Panc1 (cell line): ENCODE measurements around the gene LMAN1L. TPM values are rescaled to one million over a fixed set of nuclear protein-coding genes. Genes with fewer than 3 reads are reported as not detected.

ENCODE experiments used
- ATAC-seq: fragments of 200-7000 bp; cut with Tn5 transposase; 2 replicates; pipeline ENCODE4 v1.9.1; 2020; ENCODE audit warnings: mild to moderate bottlenecking, moderate library complexity
- BruUV-seq: library from RNA; stranded (reverse); fragments of 400-500 nt; replicated peaks from 2 replicates; lab custom pipeline; 2021; lab: Mats Ljungman, UMichigan
- CTCF ChIA-PET: fragments of 300-600 bp; sonication (Branson Sonifier 250); formaldehyde crosslinking; loops from one replicate; lab custom pipeline; 2022; ENCODE audit warnings: antibody characterized with exemption; lab: Charles Lee
- POLR2A ChIA-PET: fragments of 300-600 bp; sonication (Branson Sonifier 250); formaldehyde crosslinking; loops from one replicate; lab custom pipeline; 2022; ENCODE audit warnings: antibody characterized with exemption; lab: Charles Lee
- DNase-seq: peaks from one replicate; pipeline ENCODE4 v3.0.0-alpha.2; 2010; ENCODE audit warnings: low read depth, low spot score
- H3K27ac ChIP-seq: 2 replicates; pipeline ENCODE4 v1.5.1; 2011; ENCODE audit warnings: mild to moderate bottlenecking, low read length, inconsistent platforms
- H3K27me3 ChIP-seq: fragments of 200-500 bp; sonication (Bioruptor generic); 2 replicates; pipeline ENCODE4 v1.6.0; 2014; ENCODE audit warnings: low read length, inconsistent platforms; ENCODE audit not compliant: control insufficient read depth, insufficient read depth
- H3K36me3 ChIP-seq: fragments of 200-500 bp; sonication (Bioruptor generic); 2 replicates; pipeline ENCODE4 v1.5.1; 2014; ENCODE audit warnings: inconsistent platforms, mild to moderate bottlenecking, low read length, moderate library complexity; ENCODE audit not compliant: control insufficient read depth, insufficient read depth
- H3K4me1 ChIP-seq: 2 replicates; pipeline ENCODE4 v1.5.1; 2011; ENCODE audit warnings: inconsistent platforms, mild to moderate bottlenecking, low read length, moderate library complexity; ENCODE audit not compliant: control insufficient read depth, insufficient read depth
- H3K4me3 ChIP-seq, 2 experiments: 2 replicates each; pipeline ENCODE4 v1.5.1; 2011 to 2012; ENCODE audit warnings: low read depth in 2 of 2, low read length in 2 of 2, mild to moderate bottlenecking in 2 of 2, inconsistent platforms in 1 of 2, moderate library complexity in 1 of 2
- H3K9me3 ChIP-seq: fragments of 200-500 bp; sonication (Bioruptor generic); 2 replicates; pipeline ENCODE4 v1.5.1; 2014; ENCODE audit warnings: low read depth, mild to moderate bottlenecking, inconsistent platforms, low read length, moderate library complexity; ENCODE audit not compliant: control insufficient read depth, insufficient read depth
- POLR2AphosphoS5 ChIP-seq: IDR thresholded peaks from 2 replicates; pipeline ENCODE4 v1.6.1; 2012; ENCODE audit warnings: mild to moderate bottlenecking, low read depth, low read length, moderate library complexity
- SIN3A ChIP-seq: IDR thresholded peaks from 2 replicates; pipeline ENCODE4 v1.6.1; 2012; ENCODE audit warnings: low read depth, mild to moderate bottlenecking, low read length, moderate library complexity, borderline replicate concordance; ENCODE audit not compliant: insufficient read depth
- TCF7L2 ChIP-seq: IDR thresholded peaks from 2 replicates; pipeline ENCODE4 v1.6.1; 2011; ENCODE audit warnings: mild to moderate bottlenecking, low read depth, low read length, inconsistent platforms
- in situ Hi-C: cut with HindIII; loops from 2 replicates; pipeline ENCODE4 v1.10.0; 2016; ENCODE audit warnings: low sequenced_read_pairs, low pct_unique_long_range_greater_than_20kb
- intact Hi-C: fragments of 100-400 bp; cut with micrococcal nuclease; formaldehyde crosslinking; loops from one replicate; pipeline ENCODE4 v1.10.0; 2022; ENCODE audit not compliant: unreplicated experiment
- total RNA-seq: library from RNA; stranded (reverse); gene quantifications from one replicate; pipeline ENCODE4 v1.2.1, GENCODE V29; 2021; ENCODE audit not compliant: unreplicated experiment
- TF ChIP-seq, protein P1 (sequence below): fragments of 450-650 bp; IDR thresholded peaks from 2 replicates; pipeline ENCODE4 v1.5.1; 2017; ENCODE audit warnings: mild to moderate bottlenecking
- TF ChIP-seq, protein P2 (sequence below), 2 experiments: IDR thresholded peaks; 2 replicates each; pipeline ENCODE4 v1.6.1; 2011 to 2012; ENCODE audit warnings: low read depth in 2 of 2, control low read depth in 1 of 2, low read length in 1 of 2, mild to moderate bottlenecking in 1 of 2, moderate library complexity in 1 of 2; ENCODE audit not compliant: insufficient read depth in 1 of 2

The LMAN1L gene
- total RNA-seq, 1 experiment from 2014 or later = not detected

DNA sequence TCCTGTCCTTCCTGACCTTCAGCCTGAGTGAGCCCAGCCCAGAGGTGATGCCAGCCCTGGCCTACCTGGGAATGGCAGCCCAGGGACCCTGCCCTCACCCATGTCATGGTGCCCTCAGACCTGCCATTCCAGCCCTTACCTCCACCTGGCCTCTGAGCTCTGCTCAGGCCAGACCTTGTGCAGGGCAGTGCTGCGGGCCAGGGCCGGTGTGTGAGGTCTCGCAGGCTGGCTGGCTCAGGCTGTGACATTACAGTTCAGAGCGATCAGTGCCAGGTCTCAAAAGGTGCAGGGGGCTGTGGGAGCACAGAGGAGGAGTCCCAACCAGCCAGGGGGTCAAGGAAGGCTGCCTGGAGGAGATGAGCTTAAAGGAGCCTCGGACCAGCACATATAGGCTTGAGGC lies 7.4 kb downstream of the LMAN1L start:
- intact Hi-C loops (no loop called here), in situ Hi-C loops (no loop called here)
- H3K4me1 ChIP-seq = peaks cover 4% of the 10 kb centered on the region; the same call in 1 of the 2 replicates
- TF ChIP-seq SIN3A = no peak
- H3K4me3 ChIP-seq = no peak overlapping the region
- no peak for DNase-seq
- no peak overlapping the region for H3K27ac ChIP-seq
- ChIA-PET CTCF (no interaction called here), POLR2A (interaction anchor here (0.6 kb wide), 1 partner anchor 25 kb away, joined by 3 read pairs; no protein-coding TSS in a partner anchor)
- BruUV-seq = no TSS peak
- H3K9me3 ChIP-seq = no peaks in the 10 kb centered on the region
- H3K36me3 ChIP-seq = no peaks in the 10 kb centered on the region
- ATAC-seq = no peak
- no peaks in the 10 kb centered on the region for H3K27me3 ChIP-seq

DNA sequence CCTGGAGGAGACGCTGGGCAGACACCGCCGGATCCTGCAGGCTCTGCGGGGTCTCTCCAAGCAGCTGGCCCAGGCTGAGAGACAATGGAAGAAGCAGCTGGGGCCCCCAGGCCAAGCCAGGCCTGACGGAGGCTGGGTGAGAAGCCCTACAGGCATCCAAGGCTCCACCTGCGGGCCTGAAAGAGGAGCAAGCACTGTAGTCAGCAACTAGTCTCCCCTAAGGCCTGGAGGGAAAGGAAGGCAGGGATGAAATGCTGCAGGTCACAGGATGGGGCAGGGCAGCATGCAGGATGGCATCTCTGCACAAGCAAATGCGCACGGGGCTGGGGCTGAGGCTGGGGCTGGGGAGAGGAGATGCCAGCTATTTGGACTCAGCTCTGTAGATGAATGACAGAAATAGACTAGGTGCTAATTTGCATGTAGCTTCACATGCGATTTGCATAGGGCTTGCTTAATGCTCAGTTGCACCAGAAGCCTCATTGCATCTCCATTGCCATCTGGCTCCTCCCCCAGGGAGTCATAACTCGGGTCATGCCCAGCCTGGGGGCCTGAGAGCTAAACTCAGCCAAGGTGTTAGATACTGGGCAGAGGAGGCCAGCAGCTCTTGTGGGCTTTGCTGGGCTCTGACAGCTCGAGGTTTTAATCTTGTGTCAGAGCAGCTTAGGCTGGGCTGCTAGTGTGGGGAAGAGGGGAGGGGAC lies 8.6 kb downstream of the LMAN1L start:
- no peak for ATAC-seq

More for the DNA sequence above, 8.6 kb downstream of the LMAN1L start:
- DNase-seq = no peak
- ChIA-PET POLR2A (interaction anchor here (0.5 to 0.6 kb wide), 2 partner anchors 53 to 491 kb away, joined by 9 to 10 read pairs; no protein-coding TSS in a partner anchor), CTCF (no interaction called here)
- intact Hi-C loops (no loop called here), in situ Hi-C loops (no loop called here)
- H3K27ac ChIP-seq = no peak overlapping the region
- H3K27me3 ChIP-seq = peaks cover 2% of the 10 kb centered on the region; the same call in 1 of the 2 replicates
- H3K36me3 ChIP-seq = no peaks in the 10 kb centered on the region
- BruUV-seq = no TSS peak
- no peak overlapping the region for H3K4me3 ChIP-seq
- no peaks in the 10 kb centered on the region for H3K9me3 ChIP-seq
- TF ChIP-seq, protein P1, sequence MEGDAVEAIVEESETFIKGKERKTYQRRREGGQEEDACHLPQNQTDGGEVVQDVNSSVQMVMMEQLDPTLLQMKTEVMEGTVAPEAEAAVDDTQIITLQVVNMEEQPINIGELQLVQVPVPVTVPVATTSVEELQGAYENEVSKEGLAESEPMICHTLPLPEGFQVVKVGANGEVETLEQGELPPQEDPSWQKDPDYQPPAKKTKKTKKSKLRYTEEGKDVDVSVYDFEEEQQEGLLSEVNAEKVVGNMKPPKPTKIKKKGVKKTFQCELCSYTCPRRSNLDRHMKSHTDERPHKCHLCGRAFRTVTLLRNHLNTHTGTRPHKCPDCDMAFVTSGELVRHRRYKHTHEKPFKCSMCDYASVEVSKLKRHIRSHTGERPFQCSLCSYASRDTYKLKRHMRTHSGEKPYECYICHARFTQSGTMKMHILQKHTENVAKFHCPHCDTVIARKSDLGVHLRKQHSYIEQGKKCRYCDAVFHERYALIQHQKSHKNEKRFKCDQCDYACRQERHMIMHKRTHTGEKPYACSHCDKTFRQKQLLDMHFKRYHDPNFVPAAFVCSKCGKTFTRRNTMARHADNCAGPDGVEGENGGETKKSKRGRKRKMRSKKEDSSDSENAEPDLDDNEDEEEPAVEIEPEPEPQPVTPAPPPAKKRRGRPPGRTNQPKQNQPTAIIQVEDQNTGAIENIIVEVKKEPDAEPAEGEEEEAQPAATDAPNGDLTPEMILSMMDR = no peak
- TF ChIP-seq, protein P2, sequence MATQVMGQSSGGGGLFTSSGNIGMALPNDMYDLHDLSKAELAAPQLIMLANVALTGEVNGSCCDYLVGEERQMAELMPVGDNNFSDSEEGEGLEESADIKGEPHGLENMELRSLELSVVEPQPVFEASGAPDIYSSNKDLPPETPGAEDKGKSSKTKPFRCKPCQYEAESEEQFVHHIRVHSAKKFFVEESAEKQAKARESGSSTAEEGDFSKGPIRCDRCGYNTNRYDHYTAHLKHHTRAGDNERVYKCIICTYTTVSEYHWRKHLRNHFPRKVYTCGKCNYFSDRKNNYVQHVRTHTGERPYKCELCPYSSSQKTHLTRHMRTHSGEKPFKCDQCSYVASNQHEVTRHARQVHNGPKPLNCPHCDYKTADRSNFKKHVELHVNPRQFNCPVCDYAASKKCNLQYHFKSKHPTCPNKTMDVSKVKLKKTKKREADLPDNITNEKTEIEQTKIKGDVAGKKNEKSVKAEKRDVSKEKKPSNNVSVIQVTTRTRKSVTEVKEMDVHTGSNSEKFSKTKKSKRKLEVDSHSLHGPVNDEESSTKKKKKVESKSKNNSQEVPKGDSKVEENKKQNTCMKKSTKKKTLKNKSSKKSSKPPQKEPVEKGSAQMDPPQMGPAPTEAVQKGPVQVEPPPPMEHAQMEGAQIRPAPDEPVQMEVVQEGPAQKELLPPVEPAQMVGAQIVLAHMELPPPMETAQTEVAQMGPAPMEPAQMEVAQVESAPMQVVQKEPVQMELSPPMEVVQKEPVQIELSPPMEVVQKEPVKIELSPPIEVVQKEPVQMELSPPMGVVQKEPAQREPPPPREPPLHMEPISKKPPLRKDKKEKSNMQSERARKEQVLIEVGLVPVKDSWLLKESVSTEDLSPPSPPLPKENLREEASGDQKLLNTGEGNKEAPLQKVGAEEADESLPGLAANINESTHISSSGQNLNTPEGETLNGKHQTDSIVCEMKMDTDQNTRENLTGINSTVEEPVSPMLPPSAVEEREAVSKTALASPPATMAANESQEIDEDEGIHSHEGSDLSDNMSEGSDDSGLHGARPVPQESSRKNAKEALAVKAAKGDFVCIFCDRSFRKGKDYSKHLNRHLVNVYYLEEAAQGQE (IDR thresholded peaks at IDR 0.05; ENCODE audit: insufficient read depth in 1 of 2, low read depth in 2 of 2, low read length in 1 of 2) = no peak
- TF ChIP-seq POLR2AphosphoS5 (no peak), TCF7L2 (no peak), SIN3A (no peak)
- H3K4me1 ChIP-seq = peaks cover 4% of the 10 kb centered on the region; the same call in 1 of the 2 replicates
